Activated CD8-positive, alpha-beta T cell treated with anti-CD3 and anti-CD28 coated beads for 36 hours (primary cell): ENCODE measurements around the gene PDLIM7. TPM values are rescaled to one million over a fixed set of nuclear protein-coding genes. Genes with fewer than 3 reads are reported as not detected.

Source experiments
- ATAC-seq: fragments of 200-7000 bp; cut with Tn5 transposase; one replicate; pipeline ENCODE4 v1.10.0; 2021; ENCODE audit warnings: mild to moderate bottlenecking, moderate library complexity
- CTCF ChIA-PET: fragments of 350-600 bp; sonication (Branson Sonifier 250); formaldehyde crosslinking; loops from one replicate; lab custom pipeline; 2021; ENCODE audit warnings: antibody characterized with exemption; lab: Charles Lee
- POLR2A ChIA-PET: fragments of 350-600 bp; sonication (Branson Sonifier 250); formaldehyde crosslinking; loops from one replicate; lab custom pipeline; 2021; ENCODE audit warnings: antibody characterized with exemption; lab: Charles Lee
- DNase-seq: peaks from one replicate; pipeline ENCODE4 v3.0.0-alpha.2; 2020
- H3K27ac Mint-ChIP-seq: one replicate; pipeline ENCODE4 v1.8.0; 2021; ENCODE audit warnings: mild to moderate bottlenecking, mixed read lengths
- H3K27me3 Mint-ChIP-seq: one replicate; pipeline ENCODE4 v1.8.0; 2021; ENCODE audit warnings: mixed read lengths
- H3K36me3 Mint-ChIP-seq: one replicate; pipeline ENCODE4 v1.8.0; 2021; ENCODE audit warnings: low read depth, mixed read lengths
- H3K4me1 Mint-ChIP-seq: one replicate; pipeline ENCODE4 v1.8.0; 2021; ENCODE audit warnings: low read depth, mixed read lengths
- H3K4me3 Mint-ChIP-seq: one replicate; pipeline ENCODE4 v1.8.0; 2021; ENCODE audit warnings: mild to moderate bottlenecking, moderate library complexity, mixed read lengths
- H3K9me3 Mint-ChIP-seq: one replicate; pipeline ENCODE4 v1.8.0; 2021; ENCODE audit warnings: mixed read lengths
- intact Hi-C: fragments of 100-400 bp; cut with micrococcal nuclease; formaldehyde crosslinking; loops from one replicate; pipeline ENCODE4 v1.10.0; 2022
- total RNA-seq, 2 experiments: library from RNA; stranded (reverse); gene quantifications; one replicate each; pipeline ENCODE4 v1.2.3, GENCODE V29; 2021
- TF ChIP-seq, protein P1 (sequence below): fragments of 200-600 bp; IDR thresholded peaks from one replicate; pipeline ENCODE4 v1.8.0; 2022; ENCODE audit warnings: antibody characterized with exemption, mild to moderate bottlenecking

The PDLIM7 gene
- total RNA-seq, 2 experiments from 2014 or later: 68.4 to 73.0 TPM

- Mint-ChIP-seq H3K27ac (no peak overlapping the region), H3K36me3 (peaks cover 76% of the 10 kb centered on the region), H3K4me3 (peak overlapping the region; percentile 92), H3K4me1 (peaks cover 45% of the 10 kb centered on the region), H3K27me3 (no peaks in the 10 kb centered on the region), H3K9me3 (no peaks in the 10 kb centered on the region)
- ChIA-PET POLR2A (interaction anchor here (1.0 to 2.8 kb wide), 3 partner anchors 12 to 110 kb away, joined by 3 to 9 read pairs (median 3); no protein-coding TSS in a partner anchor), CTCF (interaction anchor here (9.4 kb wide), 1 partner anchor 13 kb away, joined by 65 read pairs; no protein-coding TSS in a partner anchor)
- TF ChIP-seq, protein P1, sequence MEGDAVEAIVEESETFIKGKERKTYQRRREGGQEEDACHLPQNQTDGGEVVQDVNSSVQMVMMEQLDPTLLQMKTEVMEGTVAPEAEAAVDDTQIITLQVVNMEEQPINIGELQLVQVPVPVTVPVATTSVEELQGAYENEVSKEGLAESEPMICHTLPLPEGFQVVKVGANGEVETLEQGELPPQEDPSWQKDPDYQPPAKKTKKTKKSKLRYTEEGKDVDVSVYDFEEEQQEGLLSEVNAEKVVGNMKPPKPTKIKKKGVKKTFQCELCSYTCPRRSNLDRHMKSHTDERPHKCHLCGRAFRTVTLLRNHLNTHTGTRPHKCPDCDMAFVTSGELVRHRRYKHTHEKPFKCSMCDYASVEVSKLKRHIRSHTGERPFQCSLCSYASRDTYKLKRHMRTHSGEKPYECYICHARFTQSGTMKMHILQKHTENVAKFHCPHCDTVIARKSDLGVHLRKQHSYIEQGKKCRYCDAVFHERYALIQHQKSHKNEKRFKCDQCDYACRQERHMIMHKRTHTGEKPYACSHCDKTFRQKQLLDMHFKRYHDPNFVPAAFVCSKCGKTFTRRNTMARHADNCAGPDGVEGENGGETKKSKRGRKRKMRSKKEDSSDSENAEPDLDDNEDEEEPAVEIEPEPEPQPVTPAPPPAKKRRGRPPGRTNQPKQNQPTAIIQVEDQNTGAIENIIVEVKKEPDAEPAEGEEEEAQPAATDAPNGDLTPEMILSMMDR: no peak
- intact Hi-C loops: no loop called here
- ATAC-seq: no peak
- DNase-seq: no peak
Observed at GRCh38 chr5:177514541-177514940, 17.1 kb upstream of the PDLIM7 start.

- ChIA-PET CTCF (interaction anchor here (9.4 kb wide), 1 partner anchor 12 kb away, joined by 65 read pairs; no protein-coding TSS in a partner anchor), POLR2A (no interaction called here)
- Mint-ChIP-seq H3K36me3 (peaks cover 71% of the 10 kb centered on the region), H3K4me3 (no peak overlapping the region), H3K27me3 (no peaks in the 10 kb centered on the region), H3K27ac (no peak overlapping the region), H3K4me1 (peaks cover 41% of the 10 kb centered on the region), H3K9me3 (no peaks in the 10 kb centered on the region)
- no peak for ATAC-seq
- intact Hi-C loops: no loop called here
- TF ChIP-seq, protein P1: no peak
- no peak for DNase-seq
Observed at GRCh38 chr5:177513500-177513899, 16.1 kb upstream of the PDLIM7 start.

- peaks cover 41% of the 10 kb centered on the region for H3K4me1 Mint-ChIP-seq
- intact Hi-C loops: no loop called here
- no peak overlapping the region for H3K4me3 Mint-ChIP-seq
- TF ChIP-seq, protein P1: no peak
- DNase-seq (no peak), ATAC-seq (no peak)
- CTCF ChIA-PET: interaction anchor here (9.4 kb wide), 1 partner anchor 11 kb away, joined by 65 read pairs; no protein-coding TSS in a partner anchor
- H3K36me3 Mint-ChIP-seq: peaks cover 71% of the 10 kb centered on the region
- no peak overlapping the region for H3K27ac Mint-ChIP-seq
- H3K9me3 Mint-ChIP-seq: no peaks in the 10 kb centered on the region
- H3K27me3 Mint-ChIP-seq: no peaks in the 10 kb centered on the region
- POLR2A ChIA-PET: no interaction called here
Observed at GRCh38 chr5:177512736-177513380, 15.5 kb upstream of the PDLIM7 start.

GRCh38 chr5:177511796-177512675 lies 14.6 kb upstream of the PDLIM7 start:
- H3K36me3 Mint-ChIP-seq: peaks cover 67% of the 10 kb centered on the region

More at GRCh38 chr5:177511796-177512675, 14.6 kb upstream of the PDLIM7 start:
- Mint-ChIP-seq H3K4me1 (peaks cover 41% of the 10 kb centered on the region), H3K9me3 (no peaks in the 10 kb centered on the region), H3K27me3 (no peaks in the 10 kb centered on the region), H3K27ac (no peak overlapping the region), H3K4me3 (no peak overlapping the region)
- ATAC-seq: no peak
- intact Hi-C loops: no loop called here
- ChIA-PET POLR2A (no interaction called here), CTCF (interaction anchor here (1.4 to 9.4 kb wide), 2 partner anchors 10 to 121 kb away, joined by 3 to 65 read pairs; no protein-coding TSS in a partner anchor)
- TF ChIP-seq, protein P1: no peak
- no peak for DNase-seq
